Activated CD4-positive, alpha-beta T cell treated with anti-CD3 and anti-CD28 coated beads, Interleukin-10, Interleukin-2, amounts not matched to agents 100 ng/mL and 50 ng/mL, durations not matched to agents 16 hours and 8 hours (primary cell): ENCODE results near the gene ZDHHC8.

Experiments used
- DNase-seq: peaks from one replicate; pipeline ENCODE4 v3.0.0-alpha.2; 2020

Gene ZDHHC8

DNA sequence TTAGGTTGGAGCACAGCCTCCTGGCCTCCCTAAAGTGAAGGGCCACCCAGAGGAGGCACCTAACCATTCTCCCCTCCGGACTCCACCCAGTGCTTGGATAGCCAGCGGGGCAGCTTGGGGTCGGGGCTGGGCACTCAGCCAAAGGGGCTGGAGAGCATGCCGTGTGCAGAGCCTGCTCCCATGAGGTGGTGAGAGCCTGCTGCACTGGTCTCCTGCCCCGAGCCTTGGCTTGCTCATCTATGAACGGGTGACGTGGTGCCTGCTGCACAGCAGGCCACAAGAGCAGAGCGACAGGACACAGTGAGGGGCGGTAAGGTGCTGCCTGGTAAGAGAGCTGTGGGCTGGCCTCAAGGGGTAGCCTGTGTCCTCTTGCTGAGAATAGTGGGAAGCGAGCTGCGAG lies 33.3 kb downstream of the ZDHHC8 start:
- DNase-seq: no peak

DNA sequence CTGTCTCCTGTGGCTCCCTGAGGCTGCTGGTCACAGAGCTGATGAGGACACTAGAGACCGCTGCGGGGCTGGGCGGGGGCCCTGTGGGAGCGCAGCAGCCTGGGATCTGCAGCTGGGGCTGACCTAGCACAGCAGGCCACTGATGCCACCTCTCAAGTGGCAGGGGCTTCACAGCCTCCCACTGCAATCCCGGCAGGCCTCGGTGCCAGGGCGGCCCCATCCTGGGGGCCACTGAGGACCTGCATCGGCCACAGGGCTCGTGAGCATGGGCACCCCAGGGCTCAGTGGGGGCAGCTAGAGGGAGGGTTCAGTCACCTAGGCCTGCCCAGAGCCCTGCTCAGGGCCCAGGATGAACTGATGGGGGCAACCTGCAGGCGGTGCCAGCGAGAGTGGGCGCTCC lies 33.8 kb downstream of the ZDHHC8 start:
- no peak for DNase-seq

DNA sequence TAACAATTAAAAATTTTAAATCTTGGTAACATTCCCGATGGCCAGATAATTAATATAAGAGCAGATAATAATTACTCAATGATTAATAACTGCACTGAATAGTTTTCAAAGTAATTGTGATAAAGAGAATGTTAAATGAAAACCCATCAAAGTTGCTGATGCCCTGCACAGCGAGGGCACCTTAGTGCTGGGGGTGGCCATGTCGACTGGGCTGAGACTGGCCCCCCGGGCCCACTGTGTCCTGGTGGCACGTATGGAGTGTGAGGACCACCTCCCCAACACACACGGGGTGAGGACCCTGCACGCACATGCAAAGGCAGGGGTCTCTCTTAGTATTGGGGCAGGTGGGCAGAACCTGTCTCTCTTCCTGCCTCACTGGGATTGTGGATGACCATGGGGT lies 34.3 kb downstream of the ZDHHC8 start:
- no peak for DNase-seq

DNA sequence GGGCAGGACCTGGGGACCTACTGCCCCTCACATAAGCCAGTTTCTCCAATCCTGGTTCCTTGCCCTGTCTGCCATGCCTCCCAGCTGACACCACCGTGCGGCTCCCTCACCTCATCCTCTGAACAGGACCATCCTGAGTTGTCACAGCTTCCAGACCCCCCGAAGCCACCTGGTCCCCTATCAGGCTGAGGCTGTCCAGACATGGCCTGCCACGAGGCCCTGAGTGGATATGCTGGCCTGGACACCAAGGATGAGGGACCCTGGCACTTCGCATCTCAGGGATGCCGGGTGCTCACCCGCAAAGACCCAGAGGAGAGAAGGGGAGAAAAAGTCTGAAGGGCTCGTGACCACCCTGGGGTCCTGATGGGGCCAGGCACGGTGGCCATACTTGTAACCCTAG lies 35.1 kb downstream of the ZDHHC8 start:
- DNase-seq: no peak

DNA sequence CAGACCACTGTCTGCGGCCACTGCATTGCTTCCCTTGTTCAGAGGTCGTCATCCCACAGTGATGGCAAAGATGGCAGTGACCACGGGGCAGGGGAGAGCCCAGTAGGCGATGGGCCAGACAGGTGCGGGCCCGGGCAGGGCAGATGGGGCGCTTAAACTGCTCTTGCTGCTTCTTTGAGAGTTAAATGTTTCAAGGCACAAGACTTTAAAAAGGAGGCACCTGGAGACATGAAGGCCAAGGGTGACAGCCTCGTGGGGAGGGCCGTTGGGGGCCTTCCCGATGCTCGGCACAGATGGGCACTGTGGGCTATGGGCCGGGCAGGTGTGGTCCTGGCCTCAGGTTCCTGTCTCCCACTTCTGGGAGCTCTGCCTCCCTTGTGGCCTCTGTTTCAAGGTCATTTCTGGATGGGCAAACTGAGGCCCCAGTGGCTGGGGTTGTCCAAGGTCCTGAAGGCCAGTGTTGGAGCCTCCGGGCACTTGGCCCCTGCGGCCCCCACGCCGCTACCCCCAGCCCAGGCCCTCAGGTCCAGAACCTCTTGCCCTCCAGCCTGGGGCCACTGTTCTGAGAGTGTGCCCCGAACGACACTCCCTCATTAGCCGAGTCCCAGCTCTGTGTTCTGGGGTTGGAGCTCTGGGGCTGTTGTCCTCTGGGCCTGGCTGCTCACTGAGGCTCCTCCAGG lies 36.2 kb downstream of the ZDHHC8 start:
- DNase-seq: no peak

DNA sequence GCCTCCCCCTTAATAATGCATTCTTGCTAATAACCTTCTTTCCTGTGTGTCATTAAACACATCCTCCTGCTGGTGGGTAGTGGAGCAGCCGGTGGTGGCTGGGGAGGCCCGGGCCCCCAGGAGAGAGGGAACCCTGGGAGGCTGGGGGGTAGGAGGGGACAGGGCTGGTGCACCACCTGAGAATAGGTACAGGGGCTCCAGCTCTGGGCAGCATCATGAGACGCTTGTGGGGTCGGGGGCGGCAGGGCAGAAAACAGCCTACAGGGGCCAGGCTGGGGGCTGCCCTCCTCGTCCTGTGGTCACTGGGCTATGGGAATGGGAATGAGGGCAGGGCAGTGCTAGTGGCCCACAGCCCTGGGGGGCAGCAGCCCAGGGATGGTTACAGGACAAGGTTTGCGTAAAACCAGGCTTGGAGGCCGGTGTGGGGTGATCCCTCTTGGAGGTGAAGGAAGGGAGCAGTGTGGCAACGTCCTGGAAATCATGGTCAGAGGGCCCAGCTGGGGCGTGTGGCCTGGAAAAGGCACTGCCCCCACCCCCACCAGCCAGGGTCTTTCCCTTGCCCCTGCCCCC lies 37.7 kb downstream of the ZDHHC8 start:
- DNase-seq: no peak

DNA sequence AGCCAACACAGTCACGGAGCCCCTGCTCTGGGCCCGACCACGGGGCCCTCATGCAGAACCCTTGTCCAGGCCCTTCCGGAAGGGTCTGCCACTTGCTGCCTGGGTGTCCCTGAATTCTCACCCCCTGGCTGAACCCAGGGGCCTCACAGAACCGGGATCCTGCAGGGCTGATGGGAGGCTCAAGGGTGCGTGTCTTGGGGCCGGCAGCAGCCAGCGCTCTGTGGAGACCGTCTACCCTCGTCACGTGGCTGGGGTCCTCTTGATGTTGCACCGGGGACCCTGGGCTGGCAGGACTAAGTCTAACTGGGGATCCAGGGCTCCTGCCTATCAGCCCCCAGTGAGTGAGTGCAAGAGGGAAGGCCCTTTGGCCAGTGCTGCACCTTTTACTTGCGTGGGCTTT lies 38.6 kb downstream of the ZDHHC8 start:
- no peak for DNase-seq

DNA sequence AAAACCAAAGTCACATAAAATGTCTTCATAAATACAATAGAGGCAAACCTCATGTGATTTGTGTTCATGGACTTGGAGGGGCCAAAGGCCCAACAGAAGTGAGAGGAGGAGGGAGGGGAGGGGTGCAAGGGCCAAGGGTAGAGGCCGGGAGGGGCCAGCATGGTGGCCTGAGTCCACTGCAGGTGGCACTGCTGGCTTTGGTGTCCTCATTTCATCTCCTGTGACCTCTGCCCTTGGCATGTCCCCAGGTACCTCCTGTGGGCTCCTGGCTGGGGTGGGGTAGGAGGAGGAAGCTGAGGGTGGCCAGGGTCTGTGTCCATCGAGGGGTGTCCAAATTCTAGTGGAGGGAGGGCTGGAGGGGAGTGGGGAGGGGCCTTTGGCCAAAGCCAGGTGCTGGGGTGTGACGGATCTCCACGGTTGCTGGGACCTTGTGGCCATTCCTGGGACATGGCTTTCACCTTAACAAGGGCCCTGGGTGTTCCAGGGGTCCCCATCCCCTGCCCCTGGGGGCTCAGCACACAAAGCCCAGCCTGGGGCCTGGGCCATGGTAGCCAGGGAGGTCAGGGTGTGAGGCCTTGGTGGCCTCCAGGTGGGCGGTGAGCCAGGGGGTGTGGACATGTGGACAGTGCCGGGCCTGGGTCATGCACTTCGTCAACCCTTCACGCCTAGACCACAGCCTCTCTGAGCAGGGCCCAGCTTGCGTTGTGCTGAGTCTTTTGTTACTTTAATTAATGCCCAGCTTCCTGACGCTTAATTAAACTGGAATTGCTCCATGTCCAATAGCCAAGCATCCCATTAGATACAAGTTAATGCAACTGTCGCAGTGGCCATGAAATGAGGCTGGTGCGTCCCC lies 39.9 kb downstream of the ZDHHC8 start:
- DNase-seq: no peak

DNA sequence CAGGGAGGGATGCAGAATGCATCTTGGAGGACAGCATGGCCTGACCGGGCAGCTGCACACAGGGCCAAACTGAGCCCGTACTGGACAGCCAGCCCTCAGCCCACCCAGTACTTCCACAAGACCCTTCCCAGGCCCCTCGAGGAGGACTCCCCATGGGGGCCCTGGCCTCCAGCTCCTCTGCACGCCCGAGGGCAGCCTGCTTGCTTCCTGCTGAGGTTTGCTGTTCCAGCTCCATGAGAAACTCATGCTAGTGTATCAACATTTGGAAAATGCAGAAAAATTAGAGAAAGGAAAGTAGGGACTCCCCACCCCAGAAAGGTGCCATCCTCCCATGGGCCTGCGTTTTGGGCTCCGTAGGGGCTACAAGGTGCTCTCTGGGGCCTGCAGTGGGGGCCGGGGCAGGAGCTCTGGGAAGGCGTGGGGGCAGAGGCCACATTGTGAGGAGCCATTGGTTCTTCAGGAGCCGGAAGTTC lies 40.6 kb downstream of the ZDHHC8 start:
- DNase-seq: no peak

DNA sequence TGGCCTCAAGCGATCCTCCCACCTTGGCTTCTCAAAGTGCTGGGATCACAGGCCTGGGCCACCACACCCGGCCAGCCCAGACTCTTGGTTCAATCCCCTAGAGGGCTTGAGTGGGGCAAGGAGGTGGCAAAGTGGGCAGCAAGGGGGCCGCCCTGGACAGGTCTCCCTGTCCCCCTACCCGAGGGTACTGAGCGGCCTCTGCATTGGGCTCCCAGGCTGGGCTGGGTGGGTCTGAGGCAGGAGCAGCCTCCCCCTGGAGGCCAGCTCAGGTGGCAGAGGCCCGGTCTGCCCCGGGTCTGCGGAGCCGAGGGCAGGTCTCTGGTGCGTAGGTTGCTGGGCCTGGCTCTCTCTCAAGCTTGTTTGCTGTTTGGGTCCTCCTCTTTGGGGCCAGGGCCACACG lies 41.6 kb downstream of the ZDHHC8 start:
- no peak for DNase-seq

DNA sequence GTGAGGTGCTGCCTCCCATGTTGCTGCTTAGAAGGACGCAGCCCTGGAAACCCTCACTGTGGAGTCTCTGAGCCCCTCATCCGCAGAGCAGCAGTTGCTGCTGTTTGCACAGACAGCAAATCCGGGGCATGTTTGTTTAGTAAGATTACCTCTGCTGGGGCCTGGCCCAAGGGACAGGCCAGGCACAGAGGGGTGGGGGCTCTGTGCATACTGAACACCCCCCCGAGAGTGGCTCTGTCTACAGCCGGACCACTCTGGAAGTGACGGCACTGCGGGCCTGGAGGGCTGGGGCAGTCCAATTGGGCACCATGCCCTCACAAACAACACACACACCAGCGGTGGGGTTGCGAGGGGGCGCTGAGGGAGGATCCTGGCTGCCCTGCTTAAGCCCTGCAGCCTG lies 42.2 kb downstream of the ZDHHC8 start:
- DNase-seq: no peak

DNA sequence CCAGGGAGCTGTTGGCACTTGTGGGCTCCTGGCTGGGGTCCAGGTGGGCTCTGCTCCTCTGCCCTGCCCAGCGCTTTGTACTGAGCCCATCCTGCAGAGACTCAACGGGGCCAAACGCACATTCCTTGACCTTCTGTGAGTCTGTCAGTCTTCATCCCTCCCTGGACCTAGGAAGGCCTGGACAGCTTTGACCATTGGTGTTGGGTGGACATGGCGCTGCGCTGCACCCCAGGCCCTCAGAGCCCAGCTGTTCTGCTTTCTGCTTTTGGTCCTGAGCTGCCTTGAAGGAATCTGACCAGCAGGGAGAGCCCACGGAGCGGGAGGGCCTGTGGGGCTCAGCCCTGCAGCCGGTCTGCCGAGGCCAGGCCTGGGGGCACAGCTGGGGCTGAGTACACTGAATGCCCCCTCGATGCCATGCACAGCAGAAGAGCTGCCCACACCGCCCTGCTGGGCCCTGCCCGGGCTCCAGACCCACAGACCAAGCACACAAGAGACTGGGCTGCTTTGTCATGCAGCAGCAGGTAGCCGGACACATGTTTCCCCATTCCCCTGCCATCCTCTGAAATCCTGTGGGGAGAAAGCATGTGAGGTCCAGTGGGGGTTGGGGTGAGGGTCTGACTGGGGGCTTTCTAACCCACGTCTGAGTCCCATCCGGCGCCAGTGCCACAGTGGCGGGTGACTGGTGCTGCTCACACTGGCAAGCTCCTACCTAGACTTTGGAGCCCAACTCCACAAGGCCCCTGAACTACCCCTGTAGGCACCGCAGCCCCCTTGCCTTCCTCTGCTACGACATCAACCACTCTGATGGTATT lies 43.4 kb downstream of the ZDHHC8 start:
- no peak for DNase-seq

DNA sequence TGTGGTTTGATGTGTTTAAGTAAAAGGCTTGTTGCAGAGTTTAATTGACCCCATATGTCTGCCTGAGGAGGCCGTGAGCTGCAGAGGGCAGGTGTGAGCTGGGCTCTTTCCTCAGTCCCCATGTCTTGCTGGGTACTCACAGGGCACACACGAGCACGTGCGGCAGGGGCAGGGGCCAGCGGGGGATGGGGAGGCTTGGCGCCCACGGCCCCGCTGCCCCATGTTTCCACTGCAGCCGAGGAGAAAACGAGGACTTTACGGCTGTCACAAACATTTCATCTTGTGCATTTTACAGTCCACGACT lies 43.9 kb downstream of the ZDHHC8 start:
- no peak for DNase-seq

DNA sequence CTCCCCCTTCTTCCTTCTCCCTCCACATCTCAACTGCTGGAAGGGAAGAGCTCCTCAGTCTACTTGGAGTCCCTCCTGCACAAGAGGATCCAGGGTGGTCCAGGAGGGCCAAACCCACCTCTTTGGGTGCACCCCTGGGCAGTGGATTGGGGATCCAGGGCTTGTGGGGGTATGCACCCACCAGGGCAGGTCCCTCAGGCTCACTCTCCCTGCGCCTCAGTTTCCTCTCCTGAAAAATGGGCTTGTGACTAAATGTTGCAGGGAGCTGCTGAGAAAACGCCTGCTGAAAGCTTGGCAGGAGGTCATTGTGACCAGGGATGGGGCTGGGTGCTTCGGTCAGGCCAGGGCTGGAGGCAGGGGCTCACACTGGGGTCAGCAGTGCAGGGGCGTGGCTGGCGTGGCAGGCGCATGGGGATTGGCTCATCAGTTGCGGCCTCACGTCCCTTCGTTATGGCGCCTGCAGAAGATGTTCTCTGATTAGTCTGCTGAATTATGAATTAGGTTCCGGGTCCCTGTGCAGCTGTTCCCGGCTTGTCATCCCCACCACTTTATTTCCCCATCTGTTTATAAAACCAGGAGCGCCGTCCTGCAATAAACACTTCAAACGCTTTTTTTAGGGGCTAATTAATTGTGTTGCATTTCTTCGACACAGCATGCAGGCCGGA lies 44.9 kb downstream of the ZDHHC8 start:
- DNase-seq: no peak

DNA sequence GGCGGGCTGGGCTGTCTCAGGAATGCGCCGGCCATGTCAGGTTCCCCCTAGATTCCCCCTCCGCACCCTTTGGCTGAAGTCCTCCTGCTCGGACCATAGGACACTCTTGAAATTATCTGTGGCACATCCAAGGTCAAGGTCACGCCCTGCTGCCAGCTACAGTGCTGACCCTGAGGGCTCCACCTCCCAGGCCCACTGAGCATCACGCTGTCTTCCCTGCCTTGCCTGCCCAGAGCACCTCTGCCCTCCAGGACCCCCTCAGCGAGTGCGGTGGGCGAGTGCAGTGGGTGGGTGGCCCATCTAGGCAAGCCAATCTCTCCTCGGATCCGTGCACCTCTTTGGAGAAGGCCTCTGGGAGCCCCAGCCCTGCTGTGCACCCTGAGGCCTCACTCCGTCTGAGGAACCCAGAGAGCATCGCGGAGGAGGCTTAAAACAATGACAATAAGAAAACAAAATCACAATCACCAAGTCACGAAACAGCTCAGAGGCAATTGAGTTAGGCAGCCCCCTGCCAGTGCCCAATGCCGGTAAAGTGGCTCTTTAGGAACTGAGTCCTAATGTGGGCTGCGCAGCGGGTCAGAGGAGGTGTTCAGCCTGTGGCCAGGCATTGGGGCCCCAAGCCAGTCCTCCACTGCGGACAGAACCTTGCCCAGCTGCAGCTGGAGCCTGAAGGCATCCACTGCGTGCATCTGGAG lies 45.8 kb downstream of the ZDHHC8 start:
- DNase-seq: no peak

DNA sequence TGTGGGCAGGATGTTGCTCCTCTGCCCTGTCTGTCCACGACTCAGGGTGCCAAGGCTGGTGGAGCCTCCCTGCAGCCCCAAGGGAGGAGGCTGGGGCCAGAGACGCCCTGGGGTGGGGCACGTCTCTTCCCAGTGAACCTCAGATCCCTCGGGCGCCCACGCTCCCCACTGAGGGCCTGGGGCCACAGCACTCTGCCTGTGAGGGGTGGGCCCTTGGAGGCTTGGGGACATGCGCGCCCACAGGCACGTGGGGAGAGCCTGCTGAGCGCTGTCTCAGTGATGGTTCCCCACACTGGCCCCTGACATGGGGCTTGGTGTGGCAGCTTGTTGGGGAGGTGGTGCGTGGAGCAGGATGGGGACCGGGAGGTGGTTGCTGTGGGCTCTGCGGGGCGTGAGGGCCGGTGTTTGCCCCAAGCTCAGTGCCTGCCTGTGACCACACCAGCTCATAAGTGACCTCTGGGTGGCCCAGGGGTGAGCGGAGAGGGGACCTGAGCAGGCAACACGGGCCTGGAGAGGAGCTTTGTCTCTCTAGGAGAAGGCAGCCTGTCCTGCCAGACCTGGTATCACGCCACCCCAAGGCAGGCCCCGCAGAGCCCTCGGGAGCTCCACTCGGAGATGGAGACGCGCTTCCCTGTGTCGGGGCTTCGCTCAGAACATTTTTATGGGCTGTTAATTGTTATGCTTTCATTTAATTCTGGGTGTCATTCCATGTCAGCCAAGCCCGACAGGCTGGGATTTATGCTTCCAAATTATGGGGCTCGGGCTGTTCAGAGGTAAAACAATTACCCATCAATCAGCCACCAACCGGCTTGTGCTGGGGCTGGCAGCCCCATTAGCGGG lies 46.7 kb downstream of the ZDHHC8 start:
- DNase-seq: no peak

DNA sequence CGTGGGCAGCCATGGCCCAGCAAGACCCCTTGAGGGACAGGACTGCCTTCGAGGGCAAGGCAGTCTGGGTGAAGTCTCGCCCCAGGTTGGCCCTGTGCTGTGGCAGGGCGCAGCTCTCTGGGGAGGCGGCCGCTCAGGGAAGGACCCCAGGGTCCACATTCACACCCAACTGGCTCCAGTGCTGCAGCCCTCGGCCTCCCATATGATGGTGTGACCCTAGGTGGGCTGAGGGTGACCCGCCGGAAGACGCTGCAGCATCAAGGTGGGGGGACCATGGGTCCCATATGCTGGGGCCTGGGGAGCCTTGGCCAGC lies 47.3 kb downstream of the ZDHHC8 start:
- DNase-seq: no peak

DNA sequence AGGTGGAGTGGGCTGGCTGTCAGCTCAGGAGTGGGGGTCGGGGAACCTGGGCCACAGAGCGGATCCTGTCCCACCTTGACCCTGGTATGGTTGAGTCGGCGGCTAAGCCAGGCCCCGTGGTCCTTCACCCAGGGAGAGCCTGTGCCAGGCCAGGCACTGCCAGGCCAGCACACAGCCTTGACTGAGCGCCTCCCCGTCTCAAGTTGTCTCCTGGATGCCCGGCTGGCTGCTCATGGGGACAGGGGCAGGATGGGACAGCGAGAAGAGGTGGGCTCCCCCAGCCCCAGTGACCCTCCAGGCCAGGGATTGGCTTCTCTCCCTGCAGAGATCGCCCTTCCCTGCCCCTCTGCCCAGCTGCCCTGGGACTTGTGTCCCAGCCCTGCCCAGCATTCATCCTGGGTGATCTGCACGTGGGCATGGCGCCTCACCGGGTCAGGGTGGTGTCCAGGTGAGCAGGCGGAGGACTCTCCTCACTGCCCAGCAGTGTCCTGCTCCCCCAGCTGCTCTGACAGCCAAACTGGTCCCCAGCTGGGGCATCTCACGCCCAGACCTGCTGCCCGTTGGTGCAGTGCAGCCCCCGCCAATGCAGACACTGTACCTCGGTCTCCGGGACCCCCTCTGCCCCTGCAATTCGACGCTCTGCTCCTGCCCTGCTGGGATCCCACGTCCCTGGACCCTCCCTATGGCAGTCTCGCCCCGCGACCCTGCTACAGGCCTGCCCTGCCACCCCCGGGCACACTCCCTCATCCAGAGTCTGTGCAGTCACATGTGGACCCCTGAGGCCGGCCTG lies 48.0 kb downstream of the ZDHHC8 start:
- no peak for DNase-seq

DNA sequence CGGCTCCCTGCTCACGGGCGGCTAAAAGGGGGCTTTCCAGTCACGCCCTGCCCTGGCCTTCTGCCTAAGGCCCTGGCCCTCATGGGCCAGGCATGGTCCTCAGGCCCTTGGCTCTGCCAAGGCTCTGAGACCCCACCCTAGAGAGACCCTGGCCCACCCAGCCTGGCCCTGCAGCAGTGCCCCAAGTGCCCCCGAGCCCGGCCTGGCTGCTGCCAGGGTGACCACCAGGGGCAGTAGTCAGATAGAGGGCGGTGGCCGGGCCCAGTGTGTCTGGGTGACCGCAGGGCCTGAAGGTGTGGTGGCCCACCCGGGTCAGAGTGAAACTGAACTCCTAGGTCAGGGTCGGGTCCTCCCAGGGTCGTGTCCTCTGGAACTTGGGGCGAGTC lies 48.6 kb downstream of the ZDHHC8 start:
- DNase-seq: no peak

DNA sequence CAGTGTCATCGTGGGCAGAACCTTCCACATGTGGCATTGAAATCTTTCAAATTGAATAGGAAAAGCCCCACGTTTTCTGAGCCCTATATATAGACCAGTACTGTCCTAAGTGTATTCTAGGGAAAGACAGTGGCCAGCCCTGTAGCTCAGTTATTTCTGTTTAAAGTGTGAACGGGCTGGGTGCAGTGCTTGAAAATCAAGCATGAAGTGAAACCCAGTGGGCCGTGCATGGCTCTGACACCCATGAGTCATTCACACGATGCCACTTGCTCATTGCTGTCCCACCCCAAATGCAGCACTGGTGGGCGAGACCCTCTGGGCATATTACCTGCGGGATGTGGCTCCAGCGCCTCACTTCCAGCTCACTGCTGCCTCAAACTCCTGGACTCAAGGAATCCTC lies 49.0 kb downstream of the ZDHHC8 start:
- no peak for DNase-seq
